ENCODE results near the gene NUDT14. TPM values are rescaled to one million over a fixed set of nuclear protein-coding genes. Genes with fewer than 3 reads are reported as not detected.

NUDT14 gene
- total RNA-seq, 4 donors from 2014 or later: 14.6 to 22.2 (median 19.8) TPM

DNA sequence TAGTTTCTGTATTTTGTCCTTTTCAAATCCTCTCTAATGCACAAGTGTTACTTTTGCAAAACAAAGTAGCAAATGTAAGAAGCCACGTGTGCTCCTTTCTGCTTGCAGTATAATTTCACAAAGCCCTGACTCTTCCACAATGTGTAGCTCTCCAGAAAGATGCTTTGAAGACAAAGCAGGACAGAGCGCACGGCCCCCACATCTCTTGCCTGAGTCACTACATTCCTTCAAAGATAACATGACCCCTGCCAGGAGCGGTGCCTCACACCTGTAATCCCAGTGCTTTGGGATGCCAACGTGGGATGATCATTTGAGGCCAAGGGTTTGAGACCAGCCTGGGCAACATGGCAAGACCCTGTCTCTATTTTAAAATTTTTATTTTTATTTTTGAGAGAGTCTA lies 53.1 kb downstream of the NUDT14 start:
- H3K9me3 ChIP-seq: peaks cover 8% of the 10 kb centered on the region
- no peaks in the 10 kb centered on the region for H3K4me1 ChIP-seq
- H3K4me3 ChIP-seq: no peak overlapping the region
- DNase-seq (ENCODE audit: low spot score in 2 of 2): peak in 1 of 2 donors; percentile 29
- no peak overlapping the region for H3K27ac ChIP-seq
- WGBS: 65% methylated on average over 5 of the region's 5 CpGs
- peaks cover 20% of the 10 kb centered on the region for H3K27me3 ChIP-seq
- TF ChIP-seq, protein P1, sequence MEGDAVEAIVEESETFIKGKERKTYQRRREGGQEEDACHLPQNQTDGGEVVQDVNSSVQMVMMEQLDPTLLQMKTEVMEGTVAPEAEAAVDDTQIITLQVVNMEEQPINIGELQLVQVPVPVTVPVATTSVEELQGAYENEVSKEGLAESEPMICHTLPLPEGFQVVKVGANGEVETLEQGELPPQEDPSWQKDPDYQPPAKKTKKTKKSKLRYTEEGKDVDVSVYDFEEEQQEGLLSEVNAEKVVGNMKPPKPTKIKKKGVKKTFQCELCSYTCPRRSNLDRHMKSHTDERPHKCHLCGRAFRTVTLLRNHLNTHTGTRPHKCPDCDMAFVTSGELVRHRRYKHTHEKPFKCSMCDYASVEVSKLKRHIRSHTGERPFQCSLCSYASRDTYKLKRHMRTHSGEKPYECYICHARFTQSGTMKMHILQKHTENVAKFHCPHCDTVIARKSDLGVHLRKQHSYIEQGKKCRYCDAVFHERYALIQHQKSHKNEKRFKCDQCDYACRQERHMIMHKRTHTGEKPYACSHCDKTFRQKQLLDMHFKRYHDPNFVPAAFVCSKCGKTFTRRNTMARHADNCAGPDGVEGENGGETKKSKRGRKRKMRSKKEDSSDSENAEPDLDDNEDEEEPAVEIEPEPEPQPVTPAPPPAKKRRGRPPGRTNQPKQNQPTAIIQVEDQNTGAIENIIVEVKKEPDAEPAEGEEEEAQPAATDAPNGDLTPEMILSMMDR (IDR thresholded peaks at IDR 0.05): no peak
- no peak for TF ChIP-seq POLR2AphosphoS5 (IDR thresholded peaks at IDR 0.05)
- TF ChIP-seq EP300 (IDR thresholded peaks at IDR 0.05): no peak
- no peak for TF ChIP-seq POLR2A (IDR thresholded peaks at IDR 0.05)
- no peaks in the 10 kb centered on the region for H3K36me3 ChIP-seq

DNA sequence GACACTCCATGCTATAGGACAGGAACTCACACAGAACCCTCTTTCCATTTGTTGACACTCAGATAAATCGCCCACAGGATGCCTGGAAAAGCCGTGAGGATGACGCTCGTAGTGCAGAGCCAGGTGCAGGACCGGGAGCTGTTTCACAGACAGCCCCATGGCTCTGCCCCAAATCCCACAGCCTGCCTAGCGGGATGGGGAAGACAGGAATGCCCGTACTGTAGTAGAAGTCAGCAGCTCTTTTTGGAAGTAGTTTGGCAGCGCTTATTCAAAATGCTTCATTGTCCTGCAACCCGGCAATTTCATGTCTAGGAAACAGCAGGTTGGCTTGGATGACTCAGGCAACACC lies 54.2 kb downstream of the NUDT14 start:
- DNase-seq (ENCODE audit: low spot score in 2 of 2): peak in 1 of 2 donors; percentile 59
- Histone ChIP-seq H3K9me3 (peaks cover 7% of the 10 kb centered on the region), H3K4me3 (no peak overlapping the region), H3K36me3 (no peaks in the 10 kb centered on the region), H3K4me1 (no peaks in the 10 kb centered on the region), H3K27ac (no peak overlapping the region), H3K27me3 (peaks cover 20% of the 10 kb centered on the region)
- TF ChIP-seq POLR2AphosphoS5 (IDR thresholded peaks at IDR 0.05) (no peak), EP300 (IDR thresholded peaks at IDR 0.05) (no peak), POLR2A (IDR thresholded peaks at IDR 0.05) (no peak)
- TF ChIP-seq, protein P1 (IDR thresholded peaks at IDR 0.05): no peak
- 55% methylated on average over 9 of the region's 9 CpGs for WGBS

DNA sequence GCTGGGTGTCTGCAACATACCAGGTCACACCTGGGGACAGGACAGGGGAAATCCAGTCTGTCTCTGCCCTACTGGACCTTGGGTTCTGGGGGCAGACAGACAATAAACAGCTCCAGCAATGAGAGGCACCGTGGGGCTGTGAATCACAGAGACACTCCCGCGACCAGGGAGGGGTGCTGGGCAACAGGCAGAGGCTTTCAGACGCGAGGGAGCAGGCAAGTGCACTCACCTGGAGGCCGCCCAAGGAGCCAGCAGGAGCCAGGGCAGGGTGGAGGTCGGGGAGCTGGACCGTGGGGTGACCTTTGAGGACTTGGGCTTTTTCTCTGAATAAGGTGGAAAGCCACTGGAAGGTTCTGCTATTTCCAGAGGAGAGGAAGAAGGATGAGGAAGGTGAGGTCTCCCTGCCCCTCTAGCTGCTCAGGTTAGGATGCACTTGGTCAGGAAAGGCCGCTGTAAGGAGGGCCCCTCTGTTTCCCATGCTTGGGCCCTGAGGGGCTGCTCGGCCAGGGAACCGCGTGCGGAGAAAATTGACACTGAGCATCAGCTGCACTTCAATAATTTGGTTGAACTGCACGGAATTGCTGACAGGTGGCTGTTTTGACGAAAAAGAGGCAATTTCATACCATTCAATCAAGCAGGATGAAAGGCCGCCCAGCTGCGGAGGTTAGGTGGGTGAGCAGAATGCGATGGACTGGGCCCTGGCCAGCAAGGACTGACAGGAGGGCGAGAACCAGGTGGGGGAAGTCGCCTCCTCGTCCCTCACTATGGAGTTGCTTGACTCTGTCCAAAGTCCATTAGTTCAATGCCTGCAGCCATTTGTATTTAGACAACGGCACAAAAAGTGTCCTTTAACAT lies 54.8 kb downstream of the NUDT14 start:
- no peaks in the 10 kb centered on the region for H3K4me1 ChIP-seq
- WGBS: 66% methylated on average over 21 of the region's 22 CpGs
- TF ChIP-seq, protein P1 (IDR thresholded peaks at IDR 0.05): no peak
- no peak for TF ChIP-seq EP300 (IDR thresholded peaks at IDR 0.05)
- no peak for TF ChIP-seq POLR2A (IDR thresholded peaks at IDR 0.05)
- TF ChIP-seq POLR2AphosphoS5 (IDR thresholded peaks at IDR 0.05): no peak
- DNase-seq (ENCODE audit: low spot score in 2 of 2): peak in 1 of 2 donors; percentile 65
- peaks cover 23% of the 10 kb centered on the region for H3K27me3 ChIP-seq
- H3K9me3 ChIP-seq: peaks cover 1% of the 10 kb centered on the region
- H3K27ac ChIP-seq: no peak overlapping the region
- H3K4me3 ChIP-seq: no peak overlapping the region
- H3K36me3 ChIP-seq: no peaks in the 10 kb centered on the region

DNA sequence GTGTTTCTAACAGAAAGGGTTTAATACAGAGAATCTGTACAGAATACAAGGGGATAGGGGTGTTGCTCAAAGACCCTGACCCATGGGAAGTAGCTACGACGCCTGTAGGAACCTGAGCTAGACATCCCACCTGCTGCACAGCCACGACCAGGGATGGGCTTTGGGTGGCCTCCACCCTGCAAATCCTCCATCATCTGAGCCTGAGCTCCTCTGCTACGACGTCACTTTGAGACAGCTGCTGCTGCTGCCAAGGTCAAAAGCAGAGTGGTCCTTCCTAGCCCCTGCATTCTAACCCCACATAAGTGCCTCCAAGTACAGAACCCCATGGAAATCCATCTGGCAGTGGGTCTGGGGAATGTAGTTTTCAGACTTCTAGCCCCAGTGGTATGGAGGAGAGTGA lies 56.3 kb downstream of the NUDT14 start:
- H3K27ac ChIP-seq: no peak overlapping the region
- TF ChIP-seq POLR2AphosphoS5 (IDR thresholded peaks at IDR 0.05) (no peak), POLR2A (IDR thresholded peaks at IDR 0.05) (no peak), EP300 (IDR thresholded peaks at IDR 0.05) (no peak)
- TF ChIP-seq, protein P1 (IDR thresholded peaks at IDR 0.05): no peak
- no peaks in the 10 kb centered on the region for H3K9me3 ChIP-seq
- H3K27me3 ChIP-seq: peaks cover 25% of the 10 kb centered on the region
- H3K36me3 ChIP-seq: no peaks in the 10 kb centered on the region
- H3K4me1 ChIP-seq: peaks cover 7% of the 10 kb centered on the region
- 83% methylated on average over 2 of the region's 5 CpGs for WGBS
- DNase-seq (ENCODE audit: low spot score in 2 of 2): peak in 1 of 2 donors; percentile 53
- H3K4me3 ChIP-seq: no peak overlapping the region

DNA sequence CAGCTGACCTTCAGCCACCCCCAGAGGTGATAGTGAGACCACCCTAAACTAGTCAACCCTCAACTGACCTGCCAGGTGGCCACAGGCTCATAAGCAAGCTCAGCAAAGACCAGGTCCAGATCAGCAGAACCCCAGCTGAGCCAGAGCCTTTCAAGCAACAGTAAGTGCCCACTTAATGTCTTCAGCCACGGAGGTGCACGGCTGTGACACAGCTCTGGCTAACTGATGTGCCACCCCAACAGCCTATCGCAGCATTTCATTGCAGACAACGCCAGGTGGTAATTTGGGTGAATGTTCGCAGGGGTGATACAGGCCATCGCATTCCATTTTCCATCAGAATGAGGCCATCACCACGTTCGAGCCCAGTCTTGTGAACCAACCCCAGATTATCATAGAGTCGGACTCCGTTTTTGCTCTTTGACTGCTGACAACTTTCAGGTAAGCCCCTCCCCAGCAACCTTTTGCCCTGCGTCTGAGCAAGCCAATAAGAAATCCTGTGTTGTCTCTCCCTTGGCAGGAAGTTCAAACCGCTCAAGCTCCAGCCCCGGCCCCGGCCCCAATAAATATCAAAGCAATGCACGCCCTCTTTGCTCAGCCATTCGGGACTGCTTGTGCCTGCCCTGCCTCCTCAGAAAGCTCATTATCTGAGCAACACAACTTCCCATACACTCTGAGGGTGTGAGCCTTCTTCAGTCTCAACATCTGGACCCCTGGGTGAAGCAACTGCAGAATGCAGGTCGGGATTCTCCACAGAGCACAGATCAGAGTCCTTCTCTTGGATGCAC lies 56.9 kb downstream of the NUDT14 start:
- no peak for TF ChIP-seq POLR2AphosphoS5 (IDR thresholded peaks at IDR 0.05)
- TF ChIP-seq POLR2A (IDR thresholded peaks at IDR 0.05): no peak
- no peak for TF ChIP-seq EP300 (IDR thresholded peaks at IDR 0.05)
- TF ChIP-seq, protein P1 (IDR thresholded peaks at IDR 0.05): no peak
- H3K27me3 ChIP-seq: peaks cover 25% of the 10 kb centered on the region
- no peak overlapping the region for H3K27ac ChIP-seq
- DNase-seq (ENCODE audit: low spot score in 2 of 2): peak; percentile 16 to 37
- 79% methylated on average over 17 of the region's 17 CpGs for WGBS
- H3K4me3 ChIP-seq: no peak overlapping the region
- H3K4me1 ChIP-seq: peaks cover 14% of the 10 kb centered on the region
- no peaks in the 10 kb centered on the region for H3K9me3 ChIP-seq
- no peaks in the 10 kb centered on the region for H3K36me3 ChIP-seq
